DOHH2 (cell line): ENCODE results near the gene C2CD4D.
"Not testable (repeated sequence)": the region's sequence is repeated elsewhere in the genome, so short reads cannot be mapped to it uniquely, and the experiment has no call there.

Source experiments
- H3F3A ChIP-seq: fragments of 200-600 bp; sonication (generic), shearing (Covaris generic); 2 replicates; pipeline ENCODE4 v1.6.0; 2016; ENCODE audit warnings: antibody characterized with exemption, mild to moderate bottlenecking; ENCODE audit not compliant: control insufficient read depth, insufficient read depth
- H3K27ac ChIP-seq: fragments of 200-600 bp; sonication (generic); 2 replicates; pipeline ENCODE4 v1.5.1; 2014; ENCODE audit warnings: low read depth, mild to moderate bottlenecking, low read length, moderate library complexity
- H3K27me3 ChIP-seq: fragments of 200-600 bp; sonication (generic); 2 replicates; pipeline ENCODE4 v1.6.1; 2014; ENCODE audit warnings: mild to moderate bottlenecking, low read length, mixed read lengths; ENCODE audit not compliant: control insufficient read depth
- H3K36me3 ChIP-seq: fragments of 200-600 bp; sonication (generic); 2 replicates; pipeline ENCODE4 v1.6.1; 2014; ENCODE audit warnings: mild to moderate bottlenecking, low read length, moderate library complexity, mixed read lengths; ENCODE audit not compliant: control insufficient read depth
- H3K4me1 ChIP-seq: fragments of 200-600 bp; sonication (generic); 2 replicates; pipeline ENCODE4 v1.6.1; 2014; ENCODE audit warnings: mild to moderate bottlenecking, low read length, mixed read lengths; ENCODE audit not compliant: control insufficient read depth
- H3K4me2 ChIP-seq: fragments of 200-600 bp; sonication (generic); 2 replicates; pipeline ENCODE4 v1.6.0; 2014; ENCODE audit warnings: mild to moderate bottlenecking, low read length, moderate library complexity
- H3K4me3 ChIP-seq: fragments of 200-600 bp; sonication (generic); 2 replicates; pipeline ENCODE4 v1.5.1; 2014; ENCODE audit warnings: mild to moderate bottlenecking, low read length, mixed read lengths
- H3K79me2 ChIP-seq: fragments of 200-600 bp; sonication (generic); 2 replicates; pipeline ENCODE4 v1.6.1; 2014; ENCODE audit warnings: mild to moderate bottlenecking, low read length, mixed read lengths; ENCODE audit not compliant: control insufficient read depth
- H3K9me2 ChIP-seq: fragments of 200-600 bp; sonication (generic); replicated peaks from 2 replicates; pipeline ENCODE4 v1.6.1; 2014; ENCODE audit warnings: mild to moderate bottlenecking, low read length, mixed read lengths; ENCODE audit not compliant: control insufficient read depth
- H3K9me3 ChIP-seq: fragments of 200-600 bp; sonication (generic); 2 replicates; pipeline ENCODE4 v1.6.1; 2014; ENCODE audit warnings: antibody characterized with exemption, low read length, mixed read lengths; ENCODE audit not compliant: control insufficient read depth, insufficient read depth
- H4K20me1 ChIP-seq: fragments of 200-600 bp; sonication (generic); 2 replicates; pipeline ENCODE4 v1.6.0; 2014; ENCODE audit warnings: low read depth, mild to moderate bottlenecking, antibody characterized with exemption, low read length, moderate library complexity; ENCODE audit not compliant: control insufficient read depth, insufficient read depth
- EZH2phosphoT487 ChIP-seq: fragments of 200-600 bp; sonication (generic); IDR thresholded peaks from 2 replicates; pipeline ENCODE4 v1.6.1; 2017; ENCODE audit warnings: borderline replicate concordance, mild to moderate bottlenecking, antibody characterized with exemption, low read length, moderate library complexity, mixed read lengths
- TF ChIP-seq, protein P1 (sequence below): fragments of 200-600 bp; sonication (generic); IDR thresholded peaks from one replicate; pipeline ENCODE4 v1.5.1; 2014; ENCODE audit warnings: antibody characterized with exemption, mild to moderate bottlenecking, low read depth, low read length; ENCODE audit not compliant: poor library complexity, severe bottlenecking

Gene C2CD4D

DNA sequence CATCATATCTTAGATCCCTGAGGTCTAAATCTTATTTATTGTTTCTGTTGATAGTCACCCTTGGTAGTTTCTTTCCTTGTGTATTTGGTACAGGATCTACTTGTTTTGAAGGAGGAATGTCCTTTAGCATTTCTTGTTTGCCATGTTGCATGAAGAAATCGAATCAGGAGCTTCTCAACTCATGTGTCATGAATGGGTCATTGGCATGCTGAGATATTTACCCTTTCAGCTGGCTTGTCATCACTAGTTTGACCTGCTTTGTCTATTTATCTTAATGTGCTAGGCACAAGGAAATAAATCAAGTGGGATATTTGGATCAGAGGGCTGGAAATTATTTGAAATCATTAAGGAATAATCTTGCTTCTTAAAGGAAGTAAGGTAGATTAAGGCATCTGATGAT lies 45.9 kb upstream of the C2CD4D start:
- H3K4me1 ChIP-seq = peaks cover 12% of the 10 kb centered on the region
- H3F3A ChIP-seq = no peaks in the 10 kb centered on the region
- peaks cover 42% of the 10 kb centered on the region for H3K36me3 ChIP-seq
- H3K4me3 ChIP-seq = no peak overlapping the region
- H4K20me1 ChIP-seq = no peaks in the 10 kb centered on the region
- H3K9me3 ChIP-seq = 0 out of 2 replicates have a peak, but pooled peaks cover 4% of the 10 kb centered on the region
- H3K27ac ChIP-seq = no peak overlapping the region
- no peaks in the 10 kb centered on the region for H3K9me2 ChIP-seq
- H3K4me2 ChIP-seq = no peak overlapping the region
- TF ChIP-seq, protein P1, sequence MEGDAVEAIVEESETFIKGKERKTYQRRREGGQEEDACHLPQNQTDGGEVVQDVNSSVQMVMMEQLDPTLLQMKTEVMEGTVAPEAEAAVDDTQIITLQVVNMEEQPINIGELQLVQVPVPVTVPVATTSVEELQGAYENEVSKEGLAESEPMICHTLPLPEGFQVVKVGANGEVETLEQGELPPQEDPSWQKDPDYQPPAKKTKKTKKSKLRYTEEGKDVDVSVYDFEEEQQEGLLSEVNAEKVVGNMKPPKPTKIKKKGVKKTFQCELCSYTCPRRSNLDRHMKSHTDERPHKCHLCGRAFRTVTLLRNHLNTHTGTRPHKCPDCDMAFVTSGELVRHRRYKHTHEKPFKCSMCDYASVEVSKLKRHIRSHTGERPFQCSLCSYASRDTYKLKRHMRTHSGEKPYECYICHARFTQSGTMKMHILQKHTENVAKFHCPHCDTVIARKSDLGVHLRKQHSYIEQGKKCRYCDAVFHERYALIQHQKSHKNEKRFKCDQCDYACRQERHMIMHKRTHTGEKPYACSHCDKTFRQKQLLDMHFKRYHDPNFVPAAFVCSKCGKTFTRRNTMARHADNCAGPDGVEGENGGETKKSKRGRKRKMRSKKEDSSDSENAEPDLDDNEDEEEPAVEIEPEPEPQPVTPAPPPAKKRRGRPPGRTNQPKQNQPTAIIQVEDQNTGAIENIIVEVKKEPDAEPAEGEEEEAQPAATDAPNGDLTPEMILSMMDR = no peak
- no peak for TF ChIP-seq EZH2phosphoT487
- H3K27me3 ChIP-seq = no peaks in the 10 kb centered on the region
- no peaks in the 10 kb centered on the region for H3K79me2 ChIP-seq

DNA sequence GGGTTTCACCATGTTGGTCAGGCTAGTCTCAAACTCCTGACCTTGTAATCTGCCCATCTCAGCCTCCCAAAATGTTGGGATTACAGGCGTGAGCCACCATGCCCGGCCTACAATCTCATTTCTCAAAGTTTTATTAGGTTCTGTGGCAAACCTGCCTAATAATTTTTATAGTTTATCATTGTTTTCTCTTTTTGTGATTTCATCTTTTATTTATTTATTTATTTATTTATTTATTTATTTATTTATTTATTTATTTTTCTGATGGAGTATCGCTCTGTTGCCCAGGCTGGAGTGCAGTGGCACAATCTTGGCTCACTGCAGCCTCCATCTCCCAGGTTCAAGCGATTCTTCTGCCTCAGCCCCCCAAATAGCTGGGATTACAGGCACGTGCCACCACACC lies 45.3 kb upstream of the C2CD4D start:
- not testable (repeated sequence) for H3F3A ChIP-seq, H4K20me1 ChIP-seq, H3K4me2 ChIP-seq, H3K79me2 ChIP-seq, H3K27ac ChIP-seq, H3K27me3 ChIP-seq, H3K9me3 ChIP-seq, H3K4me3 ChIP-seq, H3K9me2 ChIP-seq
- Histone ChIP-seq H3K36me3 (peaks cover 40% of the 10 kb centered on the region), H3K4me1 (peaks cover 12% of the 10 kb centered on the region)

DNA sequence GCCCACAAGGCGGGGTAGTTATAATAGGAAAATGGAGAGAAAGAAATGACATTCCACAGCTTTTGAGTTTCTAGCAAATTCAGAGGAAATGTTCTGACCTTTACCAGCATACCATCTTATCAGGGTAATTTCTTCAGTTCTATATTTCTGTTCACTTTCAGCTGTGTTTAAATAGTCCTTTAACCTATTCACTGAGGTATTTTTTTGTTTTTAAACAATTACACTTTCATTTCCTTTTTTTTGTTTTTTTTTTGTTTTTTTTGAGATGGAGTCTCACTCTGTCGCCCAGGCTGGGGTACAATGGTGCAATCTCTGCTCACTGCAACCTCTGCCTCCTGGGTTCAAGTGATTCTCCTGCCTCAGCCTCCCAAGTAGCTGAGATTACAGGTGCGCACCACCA lies 44.8 kb upstream of the C2CD4D start:
- not testable (repeated sequence) for H3K4me2 ChIP-seq, H3K9me2 ChIP-seq
- H3K36me3 ChIP-seq = peaks cover 38% of the 10 kb centered on the region

DNA sequence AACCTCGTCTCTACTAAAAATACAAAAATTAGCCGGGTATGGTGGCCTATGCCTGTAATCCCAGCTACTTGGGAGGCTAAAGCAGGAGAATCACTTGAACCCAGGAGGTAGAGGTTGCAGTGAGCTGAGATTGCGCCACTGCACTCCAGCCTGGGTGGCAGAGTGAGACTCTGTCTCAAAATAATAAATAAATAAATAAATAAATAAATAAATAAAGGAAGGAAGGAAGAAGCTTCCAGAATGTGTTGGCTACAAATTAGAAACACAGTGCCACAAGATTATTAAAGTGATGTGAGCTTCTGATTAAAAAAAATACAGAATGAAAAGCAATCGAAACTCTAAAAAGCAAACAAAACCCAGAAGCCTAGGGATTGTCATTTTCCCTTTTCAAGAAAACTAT lies 44.3 kb upstream of the C2CD4D start:
- not testable (repeated sequence) for H3F3A ChIP-seq, H3K27me3 ChIP-seq, H3K9me3 ChIP-seq, H3K79me2 ChIP-seq, H4K20me1 ChIP-seq, H3K4me3 ChIP-seq, H3K9me2 ChIP-seq, H3K4me2 ChIP-seq, H3K27ac ChIP-seq
- Histone ChIP-seq H3K36me3 (peaks cover 34% of the 10 kb centered on the region), H3K4me1 (peaks cover 12% of the 10 kb centered on the region)

More for the DNA sequence above, 44.8 kb upstream of the C2CD4D start:
- H3K4me3 ChIP-seq, H3K27me3 ChIP-seq, H3K27ac ChIP-seq, H3F3A ChIP-seq, H3K9me3 ChIP-seq, H4K20me1 ChIP-seq, H3K79me2 ChIP-seq: not testable (repeated sequence)
- peaks cover 12% of the 10 kb centered on the region for H3K4me1 ChIP-seq

DNA sequence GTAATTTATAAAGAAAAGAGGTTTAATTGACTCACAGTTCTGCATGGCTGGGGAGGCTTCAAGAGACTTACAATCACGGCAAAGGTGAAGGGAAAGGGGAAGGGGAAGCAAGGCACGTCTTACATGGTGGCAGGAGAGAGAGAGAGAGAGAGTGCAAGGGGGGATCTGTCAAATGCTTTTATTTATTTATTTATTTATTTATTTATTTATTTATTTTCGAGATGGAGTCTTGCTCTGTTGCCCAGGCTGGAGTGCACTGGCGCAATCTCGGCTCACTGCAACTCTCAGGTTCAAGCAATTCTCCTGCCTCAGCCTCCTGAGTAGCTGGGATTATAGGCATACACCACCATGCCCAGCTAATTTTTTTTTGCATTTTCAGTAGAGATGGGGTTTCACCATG lies 43.3 kb upstream of the C2CD4D start:
- H3K4me3 ChIP-seq, H3K27ac ChIP-seq, H3K27me3 ChIP-seq, H3K9me2 ChIP-seq, H3K79me2 ChIP-seq, H4K20me1 ChIP-seq, H3F3A ChIP-seq, H3K9me3 ChIP-seq, H3K4me2 ChIP-seq: not testable (repeated sequence)
- Histone ChIP-seq H3K4me1 (peaks cover 12% of the 10 kb centered on the region), H3K36me3 (peaks cover 31% of the 10 kb centered on the region)
